ENCODE measurements around the gene SORBS2.

SORBS2 gene

GRCh38 chr4:185538806-185539205, 273.2 kb downstream of the SORBS2 start:
- no peak for TF ChIP-seq MYC (IDR thresholded peaks at IDR 0.05; ENCODE audit: low read depth, low read length)
- H3K4me3 ChIP-seq (ENCODE audit: low read depth, low read length) = no peak overlapping the region
- DNase-seq (ENCODE audit: low read depth) = no peak

DNA sequence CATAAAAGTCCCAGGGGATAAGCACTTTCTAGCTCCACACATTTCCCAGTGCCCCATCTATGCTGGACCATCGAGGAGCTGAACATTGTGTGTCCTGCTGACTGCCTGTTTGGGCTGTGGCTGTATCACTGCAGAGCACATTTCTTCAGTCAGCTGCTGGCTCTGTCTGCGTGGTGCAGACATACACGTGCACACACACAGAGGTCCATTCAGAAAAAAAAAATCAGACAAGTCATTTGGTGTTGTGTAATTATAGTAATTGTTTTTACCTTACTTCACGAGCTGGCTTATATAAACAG, 275.6 kb downstream of the SORBS2 start:
- no peak for TF ChIP-seq MYC (IDR thresholded peaks at IDR 0.05; ENCODE audit: low read depth, low read length)
- TF ChIP-seq, protein P1, sequence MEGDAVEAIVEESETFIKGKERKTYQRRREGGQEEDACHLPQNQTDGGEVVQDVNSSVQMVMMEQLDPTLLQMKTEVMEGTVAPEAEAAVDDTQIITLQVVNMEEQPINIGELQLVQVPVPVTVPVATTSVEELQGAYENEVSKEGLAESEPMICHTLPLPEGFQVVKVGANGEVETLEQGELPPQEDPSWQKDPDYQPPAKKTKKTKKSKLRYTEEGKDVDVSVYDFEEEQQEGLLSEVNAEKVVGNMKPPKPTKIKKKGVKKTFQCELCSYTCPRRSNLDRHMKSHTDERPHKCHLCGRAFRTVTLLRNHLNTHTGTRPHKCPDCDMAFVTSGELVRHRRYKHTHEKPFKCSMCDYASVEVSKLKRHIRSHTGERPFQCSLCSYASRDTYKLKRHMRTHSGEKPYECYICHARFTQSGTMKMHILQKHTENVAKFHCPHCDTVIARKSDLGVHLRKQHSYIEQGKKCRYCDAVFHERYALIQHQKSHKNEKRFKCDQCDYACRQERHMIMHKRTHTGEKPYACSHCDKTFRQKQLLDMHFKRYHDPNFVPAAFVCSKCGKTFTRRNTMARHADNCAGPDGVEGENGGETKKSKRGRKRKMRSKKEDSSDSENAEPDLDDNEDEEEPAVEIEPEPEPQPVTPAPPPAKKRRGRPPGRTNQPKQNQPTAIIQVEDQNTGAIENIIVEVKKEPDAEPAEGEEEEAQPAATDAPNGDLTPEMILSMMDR (IDR thresholded peaks at IDR 0.05; ENCODE audit: low read depth, low read length) = no peak
- TF ChIP-seq, protein P2, sequence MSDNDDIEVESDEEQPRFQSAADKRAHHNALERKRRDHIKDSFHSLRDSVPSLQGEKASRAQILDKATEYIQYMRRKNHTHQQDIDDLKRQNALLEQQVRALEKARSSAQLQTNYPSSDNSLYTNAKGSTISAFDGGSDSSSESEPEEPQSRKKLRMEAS (IDR thresholded peaks at IDR 0.05; ENCODE audit: low read depth, low read length) = no peak
- TF ChIP-seq POLR2A (IDR thresholded peaks at IDR 0.05; ENCODE audit: extremely low read depth, insufficient read length) = no peak
- no peak overlapping the region for H3K4me3 ChIP-seq (ENCODE audit: low read depth, low read length)
- no peak for DNase-seq (ENCODE audit: low read depth)

- TF ChIP-seq POLR2A (IDR thresholded peaks at IDR 0.05; ENCODE audit: extremely low read depth, insufficient read length) = no peak
- TF ChIP-seq, protein P2 (IDR thresholded peaks at IDR 0.05; ENCODE audit: low read depth, low read length) = no peak
- TF ChIP-seq MYC (IDR thresholded peaks at IDR 0.05; ENCODE audit: low read depth, low read length) = no peak
- TF ChIP-seq, protein P1 (IDR thresholded peaks at IDR 0.05; ENCODE audit: low read depth, low read length) = no peak
- no peak for DNase-seq (ENCODE audit: low read depth)
- H3K4me3 ChIP-seq (ENCODE audit: low read depth, low read length) = no peak overlapping the region
These were observed 276.2 kb downstream of the SORBS2 start for GRCh38 chr4:185535612-185536410.

Measured in NB4 (cell line).